HepG2 (cell line): ENCODE measurements around the gene SNHG17. TPM values are rescaled to one million over a fixed set of nuclear protein-coding genes. Genes with fewer than 3 reads are reported as not detected.

Source experiments
- ATAD3A ChIP-seq: sonication (generic); formaldehyde crosslinking; IDR thresholded peaks from 2 replicates; pipeline ENCODE4 v1.4.0; 2020; ENCODE audit warnings: missing genetic modification reagents
- ATF7 ChIP-seq, 2 experiments: fragments of 450-650 bp in 1 of 2; sonication (generic) in 1 of 2; formaldehyde crosslinking in 1 of 2; IDR thresholded peaks; 2 replicates each; pipeline versions ENCODE4 v1.4.0 to v1.6.1; 2016 to 2020; ENCODE audit warnings: antibody characterized with exemption in 1 of 2, mild to moderate bottlenecking in 1 of 2, missing genetic modification reagents in 1 of 2
- CREM ChIP-seq, 2 experiments: sonication (generic) in 1 of 2; formaldehyde crosslinking in 1 of 2; IDR thresholded peaks; 2 replicates each; pipeline versions ENCODE4 v1.4.0 to v1.6.1; 2016 to 2020; ENCODE audit warnings: antibody characterized with exemption in 1 of 2, mild to moderate bottlenecking in 1 of 2, missing genetic modification reagents in 1 of 2
- ERF ChIP-seq: IDR thresholded peaks from 2 replicates; pipeline ENCODE4 v1.6.1; 2018; ENCODE audit warnings: missing biosample characterization, missing genetic modification reagents
- IRF2 ChIP-seq: IDR thresholded peaks from 2 replicates; pipeline ENCODE4 v1.6.1; 2018; ENCODE audit warnings: missing genetic modification reagents, missing compliant biosample characterization
- NFATC3 ChIP-seq: sonication (generic); formaldehyde crosslinking; IDR thresholded peaks from 2 replicates; pipeline ENCODE4 v1.5.1; 2020; ENCODE audit warnings: mild to moderate bottlenecking, missing genetic modification reagents
- NKX3-1 ChIP-seq: sonication (generic); formaldehyde crosslinking; IDR thresholded peaks from 2 replicates; pipeline ENCODE4 v1.5.0; 2020; ENCODE audit warnings: missing genetic modification reagents
- NR2F2 ChIP-seq: IDR thresholded peaks from 2 replicates; pipeline ENCODE4 v1.6.1; 2012; ENCODE audit warnings: low read depth, inconsistent platforms, borderline replicate concordance
- PAWR ChIP-seq: sonication (generic); formaldehyde crosslinking; IDR thresholded peaks from 2 replicates; pipeline ENCODE4 v1.4.0; 2020; ENCODE audit warnings: missing genetic modification reagents, mild to moderate bottlenecking, borderline replicate concordance
- POLR2G ChIP-seq: fragments of 200-400 bp; formaldehyde crosslinking; IDR thresholded peaks from 2 replicates; pipeline ENCODE4 v1.6.1; 2018; ENCODE audit warnings: mild to moderate bottlenecking, low read depth, low read length, moderate library complexity
- RARA ChIP-seq: IDR thresholded peaks from 2 replicates; pipeline ENCODE4 v1.6.1; 2016; ENCODE audit warnings: missing genetic modification reagents, missing compliant biosample characterization
- RBM22 ChIP-seq: fragments of 200-400 bp; formaldehyde crosslinking; optimal IDR thresholded peaks from 2 replicates; pipeline ENCODE3; 2017; ENCODE audit warnings: mild to moderate bottlenecking, low read length, moderate library complexity
- REXO4 ChIP-seq: sonication (generic); formaldehyde crosslinking; IDR thresholded peaks from 2 replicates; pipeline ENCODE4 v1.8.0; 2022; ENCODE audit warnings: missing genetic modification reagents, mild to moderate bottlenecking, borderline replicate concordance
- SALL1 ChIP-seq: sonication (generic); formaldehyde crosslinking; IDR thresholded peaks from 2 replicates; pipeline ENCODE4 v1.8.0; 2022; ENCODE audit warnings: mild to moderate bottlenecking, missing genetic modification reagents
- SATB2 ChIP-seq: sonication (generic); formaldehyde crosslinking; IDR thresholded peaks from 2 replicates; pipeline ENCODE4 v1.5.0; 2020; ENCODE audit warnings: missing genetic modification reagents
- SETDB1 ChIP-seq: sonication (generic); formaldehyde crosslinking; IDR thresholded peaks from 2 replicates; pipeline ENCODE4 v1.5.1; 2020; ENCODE audit warnings: missing genetic modification reagents, mild to moderate bottlenecking, borderline replicate concordance
- SIN3A ChIP-seq: IDR thresholded peaks from 2 replicates; pipeline ENCODE4 v1.6.1; 2011; ENCODE audit warnings: low read depth, mild to moderate bottlenecking, control low read depth, low read length, borderline replicate concordance
- TOPORS ChIP-seq: sonication (generic); formaldehyde crosslinking; IDR thresholded peaks from 2 replicates; pipeline ENCODE4 v1.8.0; 2023; ENCODE audit warnings: mild to moderate bottlenecking, missing genetic modification reagents
- WIZ ChIP-seq: sonication (generic); formaldehyde crosslinking; IDR thresholded peaks from 2 replicates; pipeline ENCODE4 v1.5.1; 2020; ENCODE audit warnings: mild to moderate bottlenecking, missing genetic modification reagents
- ZFP36L1 ChIP-seq: sonication (generic); formaldehyde crosslinking; IDR thresholded peaks from 2 replicates; pipeline ENCODE4 v1.8.0; 2022; ENCODE audit warnings: mild to moderate bottlenecking, missing genetic modification reagents, moderate library complexity
- ZSCAN21 ChIP-seq: sonication (generic); formaldehyde crosslinking; IDR thresholded peaks from 2 replicates; pipeline ENCODE4 v1.8.0; 2022; ENCODE audit warnings: mild to moderate bottlenecking, missing genetic modification reagents, moderate library complexity, borderline replicate concordance
- polyA plus RNA-seq, 8 experiments: library from polyadenylated mRNA; depleted of rRNA in 3 of 8; stranded (reverse) in 7 of 8; unstranded in 1 of 8; fragments of >200 nt; fragmentation: Illumina TruSeq in 4 of 8; extraction: Trizol in 4 of 8; gene quantifications; 2 replicates each; pipeline versions ENCODE4 v1.2.1 to v1.2.3, GENCODE V29; 2011 to 2016; ENCODE audit warnings: low read depth in 4 of 8, missing spikeins in 1 of 8, mixed read lengths in 1 of 8; ENCODE audit not compliant: insufficient read depth in 1 of 8
- total RNA-seq, 5 experiments: library from RNA; depleted of rRNA; stranded (reverse); fragments of >200 nt; fragmentation: Illumina TruSeq; extraction: Trizol; gene quantifications; 2 replicates each; pipeline ENCODE4 v1.2.3, GENCODE V29; 2016; ENCODE audit warnings: low read depth in 1 of 5
- TF ChIP-seq, protein P1 (sequence below): sonication (generic); formaldehyde crosslinking; IDR thresholded peaks from 2 replicates; pipeline ENCODE4 v1.4.0; 2020; ENCODE audit warnings: missing genetic modification reagents
- TF ChIP-seq, protein P2 (sequence below): IDR thresholded peaks from 2 replicates; pipeline ENCODE4 v1.6.1; 2016; ENCODE audit warnings: low read depth
- TF ChIP-seq, protein P3 (sequence below): sonication (generic); formaldehyde crosslinking; IDR thresholded peaks from 2 replicates; pipeline ENCODE4 v1.4.0; 2020; ENCODE audit warnings: missing genetic modification reagents, borderline replicate concordance

Gene SNHG17
- total and polyA plus RNA-seq, 2 of the 13 experiments (the other 11 are each of a cell fraction or from before 2014, with no cell fraction given), result 26.2 to 41.2 TPM

DNA sequence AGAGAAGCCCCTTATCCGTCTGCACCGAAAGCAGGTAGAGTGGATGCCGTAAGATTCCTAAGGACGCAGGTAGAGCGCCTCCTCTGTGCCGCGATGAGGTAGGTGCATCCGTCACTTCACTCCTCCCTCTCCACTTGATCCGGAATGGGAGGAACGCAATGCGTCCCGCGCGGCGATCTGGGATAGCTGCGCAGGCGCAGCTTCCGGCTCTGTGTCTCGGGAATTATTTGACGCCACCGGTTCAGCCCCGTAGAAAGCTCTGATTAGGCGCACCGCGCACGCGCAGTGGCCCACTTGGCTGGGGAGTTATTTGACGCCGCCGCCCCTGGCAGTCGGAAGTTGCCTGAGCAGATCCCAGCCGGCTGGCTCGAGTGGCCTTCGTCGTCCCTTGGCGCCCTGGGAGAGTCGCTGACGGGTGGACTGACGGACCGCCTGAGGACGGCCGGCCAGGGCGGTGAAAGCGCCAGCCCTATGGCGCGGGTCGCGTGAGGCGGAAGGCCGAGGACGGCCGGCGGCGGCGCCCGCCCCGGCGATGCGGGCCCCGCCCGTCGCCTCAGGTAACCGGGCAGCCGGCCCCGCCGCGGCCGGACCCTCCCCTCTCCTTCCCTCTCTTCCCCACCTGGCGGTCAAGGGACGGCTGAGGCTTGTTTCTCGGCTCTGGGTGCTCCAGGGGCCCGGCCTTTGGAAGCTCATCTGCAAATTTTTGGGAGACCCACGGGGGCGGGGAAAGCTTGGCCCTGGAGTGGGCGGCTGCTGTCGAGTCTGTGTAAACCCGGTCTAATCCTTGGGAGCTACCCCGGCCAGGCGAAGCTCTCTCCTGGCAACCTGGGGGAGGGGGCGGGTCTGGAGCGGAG, 37.6 kb upstream of the SNHG17 start, which contains the start of gene RALGAPB (continued):
- TF ChIP-seq ATAD3A (CRISPR knock-in tag), result 0 out of 2 replicates have a peak, but pooled peaks have one; percentile 45
- TF ChIP-seq, protein P1, sequence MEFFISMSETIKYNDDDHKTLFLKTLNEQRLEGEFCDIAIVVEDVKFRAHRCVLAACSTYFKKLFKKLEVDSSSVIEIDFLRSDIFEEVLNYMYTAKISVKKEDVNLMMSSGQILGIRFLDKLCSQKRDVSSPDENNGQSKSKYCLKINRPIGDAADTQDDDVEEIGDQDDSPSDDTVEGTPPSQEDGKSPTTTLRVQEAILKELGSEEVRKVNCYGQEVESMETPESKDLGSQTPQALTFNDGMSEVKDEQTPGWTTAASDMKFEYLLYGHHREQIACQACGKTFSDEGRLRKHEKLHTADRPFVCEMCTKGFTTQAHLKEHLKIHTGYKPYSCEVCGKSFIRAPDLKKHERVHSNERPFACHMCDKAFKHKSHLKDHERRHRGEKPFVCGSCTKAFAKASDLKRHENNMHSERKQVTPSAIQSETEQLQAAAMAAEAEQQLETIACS (CRISPR knock-in tag), result no peak; the same call in 1 of the 2 replicates
- TF ChIP-seq, protein P2, sequence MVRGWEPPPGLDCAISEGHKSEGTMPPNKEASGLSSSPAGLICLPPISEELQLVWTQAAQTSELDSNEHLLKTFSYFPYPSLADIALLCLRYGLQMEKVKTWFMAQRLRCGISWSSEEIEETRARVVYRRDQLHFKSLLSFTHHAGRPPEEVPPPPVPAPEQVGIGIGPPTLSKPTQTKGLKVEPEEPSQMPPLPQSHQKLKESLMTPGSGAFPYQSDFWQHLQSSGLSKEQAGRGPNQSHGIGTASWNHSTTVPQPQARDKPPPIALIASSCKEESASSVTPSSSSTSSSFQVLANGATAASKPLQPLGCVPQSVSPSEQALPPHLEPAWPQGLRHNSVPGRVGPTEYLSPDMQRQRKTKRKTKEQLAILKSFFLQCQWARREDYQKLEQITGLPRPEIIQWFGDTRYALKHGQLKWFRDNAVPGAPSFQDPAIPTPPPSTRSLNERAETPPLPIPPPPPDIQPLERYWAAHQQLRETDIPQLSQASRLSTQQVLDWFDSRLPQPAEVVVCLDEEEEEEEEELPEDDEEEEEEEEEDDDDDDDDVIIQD (CRISPR knock-in tag), result peak; percentile 65
- peak; percentile 85 for TF ChIP-seq SALL1
- no peak for TF ChIP-seq TOPORS
- peak; percentile 87 for TF ChIP-seq ERF (CRISPR knock-in tag)
- peak; percentile 95 for TF ChIP-seq IRF2
- peak; percentile 73; the same call in 1 of the 2 replicates for TF ChIP-seq ZFP36L1 (CRISPR knock-in tag)
- TF ChIP-seq REXO4 (CRISPR knock-in tag), result no peak
- TF ChIP-seq WIZ, result 0 out of 2 replicates have a peak, but pooled peaks have one; percentile 63
- TF ChIP-seq SIN3A, result peak; percentile 42; the same call in 1 of the 2 replicates
- peak; percentile 95 for TF ChIP-seq POLR2G
- TF ChIP-seq NR2F2, result no peak; the same call in 1 of the 2 replicates
- 0 out of 2 replicates have a peak, but pooled peaks have one; percentile 28 for TF ChIP-seq NFATC3 (CRISPR knock-in tag)
- TF ChIP-seq CREM (IDR thresholded peaks at IDR 0.05), result peak; percentile 91
- no peak for TF ChIP-seq CREM (CRISPR knock-in tag; IDR thresholded peaks at IDR 0.05)
- TF ChIP-seq PAWR, result no peak
- TF ChIP-seq SATB2 (CRISPR knock-in tag), result peak; percentile 90; the same call in 1 of the 2 replicates
- TF ChIP-seq RARA, result 0 out of 2 replicates have a peak, but pooled peaks have one; percentile 7
- TF ChIP-seq ATF7 (IDR thresholded peaks at IDR 0.05), result no peak
- 0 out of 2 replicates have a peak, but pooled peaks have one; percentile 49 for TF ChIP-seq ATF7 (CRISPR knock-in tag; IDR thresholded peaks at IDR 0.05)
- TF ChIP-seq, protein P3, sequence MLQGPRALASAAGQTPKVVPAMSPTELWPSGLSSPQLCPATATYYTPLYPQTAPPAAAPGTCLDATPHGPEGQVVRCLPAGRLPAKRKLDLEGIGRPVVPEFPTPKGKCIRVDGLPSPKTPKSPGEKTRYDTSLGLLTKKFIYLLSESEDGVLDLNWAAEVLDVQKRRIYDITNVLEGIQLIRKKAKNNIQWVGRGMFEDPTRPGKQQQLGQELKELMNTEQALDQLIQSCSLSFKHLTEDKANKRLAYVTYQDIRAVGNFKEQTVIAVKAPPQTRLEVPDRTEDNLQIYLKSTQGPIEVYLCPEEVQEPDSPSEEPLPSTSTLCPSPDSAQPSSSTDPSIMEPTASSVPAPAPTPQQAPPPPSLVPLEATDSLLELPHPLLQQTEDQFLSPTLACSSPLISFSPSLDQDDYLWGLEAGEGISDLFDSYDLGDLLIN, result peak; percentile 81; the same call in 1 of the 2 replicates
- no peak for TF ChIP-seq SETDB1 (CRISPR knock-in tag)
- no peak for TF ChIP-seq RBM22
- peak; percentile 73 for TF ChIP-seq ZSCAN21 (CRISPR knock-in tag)
- TF ChIP-seq NKX3-1 (CRISPR knock-in tag), result peak; percentile 88
